Astrocyte (in vitro differentiated cells and primary cell): ENCODE measurements around the gene ASPSCR1. TPM values are rescaled to one million over a fixed set of nuclear protein-coding genes. Genes with fewer than 3 reads are reported as not detected.

ENCODE experiments used
- DNase-seq: peaks from one replicate; pipeline ENCODE4 v3.0.0-alpha.2; 2010; ENCODE audit warnings: low read depth
- FAIRE-seq: peaks from 2 replicates; lab custom pipeline; 2011; peaks lifted over from hg19 to GRCh38; lab: Jason Lieb, UNC
- H2AFZ ChIP-seq: 2 replicates; pipeline ENCODE4 v1.6.0; 2012; ENCODE audit warnings: low read depth, low read length, inconsistent platforms
- H3K27ac ChIP-seq: 2 replicates; pipeline ENCODE4 v1.5.1; 2011; ENCODE audit warnings: low read depth, low read length, inconsistent platforms
- H3K27me3 ChIP-seq: 2 replicates; pipeline ENCODE4 v1.6.0; 2011; ENCODE audit warnings: low read length, inconsistent platforms; ENCODE audit not compliant: insufficient read depth
- H3K36me3 ChIP-seq: 2 replicates; pipeline ENCODE4 v1.5.1; 2011; ENCODE audit warnings: low read length, inconsistent platforms; ENCODE audit not compliant: insufficient read depth
- H3K4me1 ChIP-seq: 2 replicates; pipeline ENCODE4 v1.5.1; 2011; ENCODE audit warnings: low read length, inconsistent platforms; ENCODE audit not compliant: insufficient read depth
- H3K4me2 ChIP-seq: 2 replicates; pipeline ENCODE4 v1.6.0; 2012; ENCODE audit warnings: low read length, inconsistent platforms
- H3K4me3 ChIP-seq: 2 replicates; pipeline ENCODE4 v1.5.1; 2011; ENCODE audit warnings: low read depth, mild to moderate bottlenecking, low read length, inconsistent platforms; ENCODE audit not compliant: insufficient read depth
- H3K79me2 ChIP-seq: 2 replicates; pipeline ENCODE4 v1.6.0; 2012; ENCODE audit warnings: mild to moderate bottlenecking, low read length, inconsistent platforms; ENCODE audit not compliant: insufficient read depth
- H3K9ac ChIP-seq: 2 replicates; pipeline ENCODE4 v1.6.0; 2012; ENCODE audit warnings: mild to moderate bottlenecking, low read length, inconsistent platforms
- H3K9me3 ChIP-seq: 2 replicates; pipeline ENCODE4 v1.5.1; 2012; ENCODE audit warnings: low read depth, mild to moderate bottlenecking, low read length, inconsistent platforms; ENCODE audit not compliant: insufficient read depth
- H4K20me1 ChIP-seq: 2 replicates; pipeline ENCODE4 v1.6.0; 2012; ENCODE audit warnings: low read length, inconsistent platforms; ENCODE audit not compliant: insufficient read depth
- H3K27ac Mint-ChIP-seq: one replicate; pipeline ENCODE4 v1.8.0; 2021; ENCODE audit warnings: mild to moderate bottlenecking, mixed read lengths; ENCODE audit not compliant: unreplicated experiment
- H3K27me3 Mint-ChIP-seq: one replicate; pipeline ENCODE4 v1.8.0; 2021; ENCODE audit warnings: low read depth, mixed read lengths; ENCODE audit not compliant: unreplicated experiment
- H3K36me3 Mint-ChIP-seq: one replicate; pipeline ENCODE4 v1.8.0; 2021; ENCODE audit warnings: low read depth, mixed read lengths; ENCODE audit not compliant: unreplicated experiment
- H3K4me1 Mint-ChIP-seq: one replicate; pipeline ENCODE4 v1.8.0; 2021; ENCODE audit warnings: low read depth, mixed read lengths; ENCODE audit not compliant: unreplicated experiment
- H3K4me3 Mint-ChIP-seq: one replicate; pipeline ENCODE4 v1.8.0; 2021; ENCODE audit warnings: mild to moderate bottlenecking, moderate library complexity, mixed read lengths; ENCODE audit not compliant: unreplicated experiment
- H3K9me3 Mint-ChIP-seq: one replicate; pipeline ENCODE4 v1.8.0; 2021; ENCODE audit warnings: mild to moderate bottlenecking, mixed read lengths; ENCODE audit not compliant: unreplicated experiment
- EZH2 ChIP-seq: IDR thresholded peaks from 2 replicates; pipeline ENCODE4 v1.6.1; 2012; ENCODE audit warnings: mild to moderate bottlenecking, low read length, inconsistent platforms; ENCODE audit not compliant: insufficient read depth
- total RNA-seq: library from RNA; stranded (reverse); gene quantifications from 2 replicates; pipeline ENCODE4 v1.2.1, GENCODE V29; 2021
- TF ChIP-seq, protein P1 (sequence below): IDR thresholded peaks from 2 replicates; pipeline ENCODE4 v1.5.1; 2011; ENCODE audit warnings: low read depth, mild to moderate bottlenecking, inconsistent platforms, low read length, moderate library complexity; ENCODE audit not compliant: insufficient read depth

The ASPSCR1 gene
- total RNA-seq, 1 donor from 2014 or later, result 25.5 TPM

DNA sequence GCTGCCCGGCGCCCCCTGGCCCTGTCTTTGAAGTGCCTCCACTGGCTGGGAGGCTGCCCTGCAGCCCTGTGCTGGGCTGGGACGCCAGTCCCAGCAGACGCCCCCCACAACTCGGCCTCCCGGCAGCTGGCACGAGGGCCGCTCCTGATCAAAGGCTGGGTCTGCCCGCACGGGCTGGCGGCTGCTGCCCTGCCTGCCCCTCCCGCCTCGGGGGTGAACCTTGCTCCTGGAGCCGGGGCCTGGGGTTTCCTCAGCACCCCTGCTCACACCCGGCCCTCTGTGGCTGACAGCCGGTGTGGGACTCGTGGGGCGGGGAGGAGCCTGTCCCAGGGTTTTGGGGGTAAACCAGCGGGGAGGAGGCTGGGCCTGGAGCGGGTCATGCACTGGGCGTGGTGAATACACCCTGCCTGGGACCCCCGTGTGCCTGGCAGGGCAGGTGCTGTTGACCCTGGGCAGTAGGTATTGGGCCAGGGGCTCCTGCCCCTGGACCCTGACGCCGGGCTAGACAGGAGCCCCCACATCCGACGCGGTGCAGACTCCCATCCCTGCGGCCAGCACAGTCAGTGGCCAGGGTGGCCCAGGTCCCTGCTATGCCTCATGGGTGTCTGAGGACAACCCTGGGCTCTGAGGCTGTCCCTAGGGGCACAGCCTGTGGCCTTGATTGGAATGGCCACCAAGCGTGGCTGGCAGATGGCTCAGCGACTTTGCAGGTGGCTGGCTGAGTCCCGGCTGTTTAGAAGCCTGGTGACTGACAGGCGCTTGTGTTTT, 23.6 kb downstream of the ASPSCR1 start:
- no peak overlapping the region for H3K4me2 ChIP-seq
- peaks cover 23% of the 10 kb centered on the region for H4K20me1 ChIP-seq
- TF ChIP-seq, protein P1, sequence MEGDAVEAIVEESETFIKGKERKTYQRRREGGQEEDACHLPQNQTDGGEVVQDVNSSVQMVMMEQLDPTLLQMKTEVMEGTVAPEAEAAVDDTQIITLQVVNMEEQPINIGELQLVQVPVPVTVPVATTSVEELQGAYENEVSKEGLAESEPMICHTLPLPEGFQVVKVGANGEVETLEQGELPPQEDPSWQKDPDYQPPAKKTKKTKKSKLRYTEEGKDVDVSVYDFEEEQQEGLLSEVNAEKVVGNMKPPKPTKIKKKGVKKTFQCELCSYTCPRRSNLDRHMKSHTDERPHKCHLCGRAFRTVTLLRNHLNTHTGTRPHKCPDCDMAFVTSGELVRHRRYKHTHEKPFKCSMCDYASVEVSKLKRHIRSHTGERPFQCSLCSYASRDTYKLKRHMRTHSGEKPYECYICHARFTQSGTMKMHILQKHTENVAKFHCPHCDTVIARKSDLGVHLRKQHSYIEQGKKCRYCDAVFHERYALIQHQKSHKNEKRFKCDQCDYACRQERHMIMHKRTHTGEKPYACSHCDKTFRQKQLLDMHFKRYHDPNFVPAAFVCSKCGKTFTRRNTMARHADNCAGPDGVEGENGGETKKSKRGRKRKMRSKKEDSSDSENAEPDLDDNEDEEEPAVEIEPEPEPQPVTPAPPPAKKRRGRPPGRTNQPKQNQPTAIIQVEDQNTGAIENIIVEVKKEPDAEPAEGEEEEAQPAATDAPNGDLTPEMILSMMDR, result no peak
- TF ChIP-seq EZH2, result no peak
- no peak overlapping the region for H2AFZ ChIP-seq
- H3K27me3 ChIP-seq, result no peaks in the 10 kb centered on the region
- FAIRE-seq, result no peak
- H3K9me3 Mint-ChIP-seq, result no peaks in the 10 kb centered on the region
- peaks cover 16% of the 10 kb centered on the region for H3K4me1 Mint-ChIP-seq
- H3K27ac Mint-ChIP-seq, result no peak overlapping the region
- H3K27me3 Mint-ChIP-seq, result no peaks in the 10 kb centered on the region
- H3K9ac ChIP-seq, result no peak overlapping the region
- no peak overlapping the region for H3K4me3 Mint-ChIP-seq
- H3K4me3 ChIP-seq, result no peak overlapping the region
- H3K79me2 ChIP-seq, result no peaks in the 10 kb centered on the region
- DNase-seq, result no peak
- H3K36me3 Mint-ChIP-seq, result peaks cover 3% of the 10 kb centered on the region
- no peaks in the 10 kb centered on the region for H3K36me3 ChIP-seq
- H3K27ac ChIP-seq, result no peak overlapping the region
- peaks cover 27% of the 10 kb centered on the region for H3K4me1 ChIP-seq
- H3K9me3 ChIP-seq, result no peaks in the 10 kb centered on the region

DNA sequence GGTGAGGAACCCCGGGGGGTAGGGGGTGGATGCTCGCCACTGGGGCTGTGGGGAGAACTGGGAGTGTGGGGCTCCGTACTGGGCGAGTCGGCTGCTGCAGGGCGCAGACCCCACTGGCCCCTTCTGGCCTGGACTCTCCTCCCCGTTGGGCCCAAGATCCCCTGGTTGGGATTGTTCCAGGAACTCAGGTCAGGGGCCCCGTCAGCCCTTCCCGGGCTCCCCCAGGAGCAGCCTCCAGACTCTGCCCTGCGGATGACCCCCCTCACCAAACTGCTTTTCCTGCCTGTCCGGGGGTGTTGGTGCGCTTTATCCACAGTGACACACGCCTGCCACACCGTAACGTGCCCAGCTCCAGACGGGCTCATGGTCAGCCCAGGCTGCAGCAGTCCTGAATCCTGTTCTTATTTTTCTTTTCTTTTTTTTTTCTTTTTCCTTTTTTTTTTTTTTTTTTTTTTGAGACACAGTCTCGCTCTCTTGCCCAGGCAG, 24.2 kb downstream of the ASPSCR1 start:
- no peaks in the 10 kb centered on the region for H3K79me2 ChIP-seq
- H3K27me3 Mint-ChIP-seq, result no peaks in the 10 kb centered on the region
- H3K4me1 Mint-ChIP-seq, result peaks cover 20% of the 10 kb centered on the region
- H3K9ac ChIP-seq, result no peak overlapping the region
- no peaks in the 10 kb centered on the region for H3K9me3 ChIP-seq
- H3K27ac ChIP-seq, result no peak overlapping the region
- no peak overlapping the region for H3K4me3 ChIP-seq
- no peak overlapping the region for H2AFZ ChIP-seq
- TF ChIP-seq, protein P1, result no peak
- no peak for TF ChIP-seq EZH2
- peaks cover 26% of the 10 kb centered on the region for H4K20me1 ChIP-seq
- H3K4me2 ChIP-seq, result no peak overlapping the region
- no peaks in the 10 kb centered on the region for H3K27me3 ChIP-seq
- peaks cover 3% of the 10 kb centered on the region for H3K36me3 Mint-ChIP-seq
- FAIRE-seq (no peak), DNase-seq (no peak)
- peaks cover 33% of the 10 kb centered on the region for H3K4me1 ChIP-seq
- H3K4me3 Mint-ChIP-seq, result no peak overlapping the region
- no peaks in the 10 kb centered on the region for H3K36me3 ChIP-seq
- H3K27ac Mint-ChIP-seq, result no peak overlapping the region
- H3K9me3 Mint-ChIP-seq, result no peaks in the 10 kb centered on the region
